CD1c-positive myeloid dendritic cell (primary cell): ENCODE results near the gene TP63.
"Not testable (repeated sequence)": the region's sequence is repeated elsewhere in the genome, so short reads cannot be mapped to it uniquely, and the experiment has no call there.

Source experiments
- DNase-seq: peaks from one replicate; pipeline ENCODE4 v3.0.0-alpha.2; 2016; ENCODE audit errors: extremely low spot score

Gene TP63

DNA sequence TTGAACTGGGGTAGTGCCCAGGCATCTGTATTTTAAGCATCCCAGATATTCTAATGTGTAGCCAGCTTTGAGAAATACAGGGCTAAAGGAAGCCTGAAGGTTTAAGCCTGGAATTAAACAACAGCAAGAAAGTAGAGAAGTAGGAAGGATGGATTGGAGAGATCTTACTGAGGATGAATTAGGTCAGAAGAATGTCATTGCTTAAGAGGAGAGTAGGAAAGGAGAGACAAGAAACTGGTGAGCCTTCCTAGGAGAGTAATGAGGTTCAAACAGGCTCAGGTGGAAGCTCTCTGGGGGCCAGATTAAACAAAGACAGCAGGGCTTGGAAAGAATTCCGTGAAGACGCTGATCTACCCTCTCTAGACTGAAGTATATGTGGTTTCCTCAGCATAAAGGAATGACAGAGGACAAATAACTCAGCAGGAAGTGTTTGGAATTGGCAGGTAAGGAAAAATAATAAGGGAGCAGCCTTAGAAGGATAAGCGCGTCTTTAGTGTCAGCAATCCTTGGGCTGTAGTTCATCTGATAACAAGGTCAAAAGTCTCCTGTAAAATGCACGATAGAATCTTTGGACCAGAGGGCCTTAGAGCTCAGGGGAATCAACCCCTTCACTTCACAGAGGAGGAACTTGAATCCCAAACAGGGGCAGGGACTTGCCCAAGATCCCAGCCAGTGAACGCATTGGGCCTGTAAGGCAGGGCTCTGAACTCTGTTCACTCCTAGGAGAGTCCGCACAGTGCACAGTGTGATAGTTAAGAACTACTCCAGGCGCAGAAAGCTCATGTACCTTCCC lies 90.9 kb downstream of the TP63 start:
- DNase-seq = no peak

DNA sequence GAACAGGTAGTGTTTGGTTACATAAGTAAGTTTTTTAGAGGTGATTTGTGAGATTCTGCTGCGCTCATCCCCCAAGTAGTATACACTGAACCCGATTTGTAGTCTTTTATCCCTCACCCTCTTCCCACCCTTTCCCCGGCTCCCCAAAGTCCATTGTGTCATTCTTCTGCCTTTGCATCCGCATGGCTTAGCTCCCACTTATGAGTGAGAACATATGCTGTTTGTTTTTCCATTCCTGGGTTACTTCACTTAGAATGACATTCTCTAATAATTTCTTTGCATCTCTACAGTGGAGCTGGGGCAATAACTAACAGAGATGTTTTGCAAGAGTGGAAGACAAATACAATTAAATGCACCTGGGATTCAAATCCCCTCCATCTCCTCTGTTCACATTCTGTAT lies 93.2 kb downstream of the TP63 start:
- DNase-seq = no peak

DNA sequence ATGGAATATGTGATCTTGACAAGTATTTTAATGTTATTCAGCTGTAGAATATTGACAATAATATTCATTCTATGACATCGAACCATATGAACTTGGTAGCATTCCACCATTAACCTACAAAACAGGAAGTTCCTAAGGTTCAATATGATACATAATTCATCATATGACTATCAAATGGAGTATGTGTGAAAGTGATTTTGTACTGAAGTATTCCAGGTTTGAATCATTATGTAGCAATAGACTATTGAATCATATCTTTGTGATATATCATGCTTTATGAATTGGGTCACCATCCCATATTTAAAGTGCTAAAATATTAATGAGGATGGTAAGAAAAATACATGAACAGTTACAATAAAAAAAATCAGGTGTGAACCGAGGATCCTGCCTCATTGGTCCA lies 95.1 kb downstream of the TP63 start:
- DNase-seq = no peak

DNA sequence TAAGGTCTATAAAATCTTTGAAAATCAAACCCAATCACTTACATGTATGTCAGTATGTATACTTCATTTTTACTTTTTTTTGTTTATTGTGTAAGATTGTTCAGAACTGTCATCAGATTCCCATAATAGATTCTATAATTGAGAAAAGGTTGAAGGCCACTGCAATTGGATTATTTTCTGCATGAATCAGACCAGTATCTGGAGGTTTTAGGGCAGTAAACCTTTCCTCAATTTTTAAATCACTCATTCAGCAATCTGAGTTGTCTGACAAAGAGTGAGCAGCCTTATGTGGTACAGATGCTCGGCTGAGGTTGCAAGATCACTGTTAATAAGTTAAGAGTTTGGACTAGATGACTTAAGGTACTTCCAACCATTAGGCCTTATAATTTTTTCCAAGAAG lies 96.0 kb downstream of the TP63 start:
- no peak for DNase-seq

DNA sequence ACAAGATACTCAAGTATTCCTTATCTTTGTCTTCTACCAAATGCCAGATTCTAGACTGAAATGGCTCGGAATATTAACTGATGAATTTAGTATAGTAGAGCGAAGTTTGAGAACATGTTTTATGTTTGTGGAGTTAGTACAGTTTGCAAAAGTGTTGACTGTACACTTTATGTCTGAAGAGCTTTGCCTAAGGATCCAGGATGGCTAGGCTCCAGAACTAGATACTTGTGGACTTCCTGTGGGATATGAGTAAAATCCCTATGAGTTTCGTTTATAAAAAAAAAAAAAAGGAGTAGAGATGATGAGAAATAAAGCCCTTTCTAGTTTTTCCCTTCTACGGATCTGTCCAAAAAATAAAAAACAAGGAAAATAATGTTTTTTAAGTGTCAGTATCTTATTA lies 96.7 kb downstream of the TP63 start:
- no peak for DNase-seq

DNA sequence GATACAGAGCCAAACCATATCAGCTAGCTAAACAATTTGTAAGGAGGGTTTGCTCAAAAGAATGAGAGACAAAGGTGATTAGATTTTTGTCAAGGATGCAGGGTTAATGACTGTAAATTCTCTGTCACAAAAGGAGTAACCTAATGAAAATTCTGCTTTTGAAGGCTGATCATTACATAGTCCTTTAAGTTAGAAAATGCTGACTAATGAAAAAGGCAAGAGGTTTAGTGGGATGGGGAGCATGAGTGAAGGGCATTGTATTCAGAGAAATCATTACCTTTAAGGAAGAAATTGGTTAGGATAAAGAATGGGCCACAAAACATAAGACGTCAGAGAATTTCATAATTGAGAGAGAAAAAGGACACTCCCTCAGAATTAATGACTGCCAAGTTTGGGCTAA lies 97.7 kb downstream of the TP63 start:
- no peak for DNase-seq

DNA sequence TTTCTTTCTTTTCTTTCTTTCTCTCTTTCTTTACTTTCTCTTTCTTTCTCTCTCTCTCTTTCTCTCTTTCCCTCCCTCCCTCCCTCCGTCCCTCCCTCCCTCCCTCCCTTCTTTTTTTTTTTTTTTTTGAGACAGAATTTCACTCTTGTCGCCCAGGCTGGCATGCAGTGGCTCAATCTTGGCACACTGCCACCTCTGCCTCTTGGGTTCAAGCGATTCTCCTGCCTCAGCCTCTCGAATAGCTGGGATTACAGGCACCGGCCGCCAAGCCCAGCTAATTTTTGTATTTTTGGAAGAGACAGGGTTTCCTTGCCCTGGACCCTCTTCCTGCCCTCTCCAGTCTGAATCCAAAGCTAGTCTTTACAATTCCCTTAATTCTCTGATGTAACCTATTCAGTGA lies 102.9 kb downstream of the TP63 start:
- DNase-seq = no peak

DNA sequence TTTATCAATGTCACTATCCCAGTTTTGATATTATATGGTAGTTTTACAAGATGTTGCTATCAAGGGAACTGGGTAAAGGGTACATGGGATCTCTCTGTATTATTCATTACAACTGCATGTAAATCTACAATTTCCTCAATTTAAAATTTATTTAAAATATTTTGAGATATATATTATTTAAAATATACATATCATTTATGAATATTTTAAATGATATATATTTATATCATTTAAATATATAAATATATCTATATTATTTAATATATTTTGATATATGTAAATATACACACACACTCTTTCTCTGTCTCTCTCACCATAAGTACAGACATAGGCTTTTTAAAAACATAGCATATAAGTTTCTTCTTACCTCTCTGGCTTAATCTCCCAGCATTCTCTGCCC lies 104.7 kb downstream of the TP63 start:
- no peak for DNase-seq

DNA sequence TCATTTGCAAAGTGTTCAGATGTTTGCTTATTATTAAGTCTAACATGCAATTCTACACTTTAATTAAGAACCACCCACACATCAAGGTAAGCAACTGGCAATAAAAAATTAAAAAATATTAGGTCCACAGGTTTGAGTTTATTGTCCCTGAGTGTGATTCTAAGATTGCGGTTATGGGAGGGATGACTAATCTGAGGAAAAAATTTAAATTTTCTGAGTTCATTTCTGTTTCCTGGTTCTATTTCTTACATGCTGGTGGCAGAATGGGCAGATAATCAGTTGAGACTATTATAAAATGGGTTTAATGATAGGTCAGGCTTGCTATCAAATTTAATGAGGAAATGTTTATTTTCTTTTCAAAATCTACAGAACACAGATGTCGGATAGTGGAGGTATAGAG lies 105.9 kb downstream of the TP63 start:
- DNase-seq = no peak

DNA sequence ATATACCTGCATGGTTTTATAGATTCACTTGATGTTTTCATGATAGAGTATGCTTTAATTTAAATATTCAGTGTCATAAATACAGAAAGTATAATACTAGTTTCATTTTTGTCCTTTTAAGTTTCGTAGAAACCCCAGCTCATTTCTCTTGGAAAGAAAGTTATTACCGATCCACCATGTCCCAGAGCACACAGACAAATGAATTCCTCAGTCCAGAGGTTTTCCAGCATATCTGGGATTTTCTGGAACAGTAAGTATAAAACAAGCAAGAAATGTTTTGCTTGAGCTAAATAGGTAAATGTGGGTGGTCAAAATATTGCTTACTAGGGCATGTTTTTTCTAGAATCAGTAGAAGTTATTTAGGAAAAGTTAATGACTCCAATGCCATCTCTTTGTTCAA lies 106.4 kb downstream of the TP63 start:
- no peak for DNase-seq

DNA sequence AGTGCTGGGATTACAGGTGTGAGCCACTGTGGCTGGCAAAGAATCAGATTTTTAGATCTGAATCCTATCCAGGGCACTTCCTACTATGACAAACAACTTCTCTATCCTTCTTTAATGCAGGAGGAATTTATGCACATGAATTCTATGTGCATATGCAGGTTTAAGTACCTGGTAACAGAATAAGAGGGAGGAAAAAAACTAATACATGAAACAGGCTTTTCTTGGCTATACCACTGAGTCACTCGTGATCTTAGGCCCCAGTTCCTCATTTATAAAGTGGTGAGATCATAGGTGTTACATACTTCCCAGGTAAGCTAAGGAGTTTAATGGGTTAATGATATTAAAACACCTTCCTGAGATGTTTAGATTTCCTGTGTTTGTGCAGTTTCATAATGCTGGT lies 108.2 kb downstream of the TP63 start:
- DNase-seq = no peak

DNA sequence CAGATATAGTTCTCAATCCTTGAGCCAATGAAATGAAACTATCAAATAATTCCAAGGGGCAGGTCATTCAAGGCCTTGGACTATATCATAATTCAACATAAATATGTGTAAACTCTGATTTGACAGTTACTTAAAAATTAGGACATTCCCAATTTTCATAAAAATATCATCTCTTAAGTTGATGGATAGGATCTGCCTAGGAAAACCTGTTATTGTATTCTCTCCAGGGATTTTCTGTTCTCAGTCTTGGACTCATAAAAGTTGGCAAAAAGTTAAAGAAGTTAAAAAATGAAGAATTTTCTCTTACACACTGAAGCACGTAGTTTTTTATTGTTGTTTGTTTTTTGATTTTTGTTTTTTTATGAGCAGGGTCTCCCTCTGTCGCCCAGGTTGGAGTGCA lies 109.0 kb downstream of the TP63 start:
- no peak for DNase-seq

DNA sequence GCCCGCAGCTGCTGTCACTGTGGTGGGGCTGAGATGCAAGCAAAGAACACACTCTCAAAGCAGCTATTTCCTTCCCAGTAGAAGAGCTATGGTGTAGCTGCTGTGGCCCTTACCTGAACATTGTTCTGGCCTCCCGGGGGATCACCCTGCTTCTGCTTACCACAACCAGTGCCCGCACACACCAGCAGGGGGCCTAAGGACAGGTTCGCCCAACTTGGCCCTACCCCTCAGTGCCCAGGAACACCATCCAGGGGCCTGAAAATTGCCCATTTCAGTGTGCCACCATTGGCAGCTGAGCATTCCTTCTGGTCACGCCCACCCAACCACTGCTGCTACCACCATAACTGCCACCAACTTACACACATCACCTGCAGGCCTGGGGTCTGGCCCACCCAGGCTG lies 113.0 kb downstream of the TP63 start:
- no peak for DNase-seq

DNA sequence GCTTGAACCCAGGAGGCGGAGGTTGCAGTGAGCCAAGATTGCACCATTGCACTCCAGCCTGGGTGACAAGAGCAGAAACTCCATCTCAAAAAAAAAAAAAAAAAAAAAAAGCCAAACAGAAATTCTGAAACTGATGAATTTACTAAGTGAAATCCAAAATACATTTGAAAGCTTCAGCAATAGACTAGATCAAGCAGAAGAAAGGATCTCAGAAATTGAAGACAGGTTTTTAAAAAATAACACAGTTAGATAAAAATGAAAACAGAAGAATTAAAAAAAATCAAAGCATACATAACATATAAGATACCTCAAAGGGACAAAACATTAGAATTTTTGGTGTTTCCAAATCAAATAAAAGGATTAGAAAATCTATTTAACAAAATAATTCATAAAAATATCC lies 114.4 kb downstream of the TP63 start:
- DNase-seq = no peak

DNA sequence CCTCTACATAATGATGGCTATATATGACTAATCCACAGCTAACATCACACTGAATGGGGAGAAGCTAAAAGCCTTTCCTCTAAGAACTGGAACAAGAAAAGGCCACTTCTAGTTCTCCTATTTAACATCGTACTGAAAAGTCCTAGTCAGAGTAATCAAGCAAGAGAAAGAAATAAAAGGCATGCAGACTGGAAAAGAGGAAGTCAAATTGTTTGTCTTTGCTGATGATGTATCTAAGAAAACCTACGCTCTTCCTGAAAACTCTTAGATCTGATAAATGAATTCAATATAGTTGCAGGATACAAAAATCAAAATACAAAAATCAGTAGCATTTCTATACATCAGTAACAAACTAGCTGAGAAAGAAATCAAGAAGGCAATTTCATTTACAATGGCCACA lies 116.9 kb downstream of the TP63 start:
- no peak for DNase-seq

DNA sequence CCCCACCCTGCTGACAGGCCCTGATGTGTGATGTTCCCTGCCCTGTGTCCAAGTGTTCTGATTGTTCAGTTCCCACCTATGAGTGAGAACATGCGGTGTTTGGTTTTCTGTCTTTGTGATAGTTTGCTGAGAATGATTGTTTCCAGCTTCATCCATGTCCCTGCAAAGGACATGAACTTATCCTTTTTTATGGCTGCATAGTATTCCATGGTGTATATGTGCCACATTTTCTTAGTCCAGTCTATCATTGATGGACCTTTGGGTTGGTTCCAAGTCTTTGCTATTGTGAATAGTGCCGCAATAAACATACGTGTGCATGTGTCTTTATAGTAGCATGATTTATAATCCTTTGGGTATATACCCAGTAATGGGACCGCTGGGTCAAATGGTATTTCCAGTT lies 119.8 kb downstream of the TP63 start:
- not testable (repeated sequence) for DNase-seq

DNA sequence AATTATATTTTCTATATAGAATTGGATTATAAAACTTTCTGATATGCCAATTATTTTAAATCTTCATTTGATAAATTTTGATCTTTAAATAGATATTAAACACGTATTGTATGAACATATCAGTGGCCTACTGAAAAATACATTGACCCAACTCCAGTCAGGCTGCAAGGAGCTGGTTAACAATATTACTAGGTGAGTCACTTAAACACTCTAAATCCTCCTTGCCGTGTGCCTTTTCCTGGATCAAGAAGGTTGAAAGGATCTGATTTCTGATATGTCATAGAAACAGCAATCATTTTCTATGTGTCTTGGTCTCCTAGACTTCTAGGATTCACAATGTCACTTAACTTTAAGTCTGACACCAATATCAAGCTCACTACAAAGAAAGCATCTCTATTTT lies 123.2 kb downstream of the TP63 start:
- DNase-seq = no peak

DNA sequence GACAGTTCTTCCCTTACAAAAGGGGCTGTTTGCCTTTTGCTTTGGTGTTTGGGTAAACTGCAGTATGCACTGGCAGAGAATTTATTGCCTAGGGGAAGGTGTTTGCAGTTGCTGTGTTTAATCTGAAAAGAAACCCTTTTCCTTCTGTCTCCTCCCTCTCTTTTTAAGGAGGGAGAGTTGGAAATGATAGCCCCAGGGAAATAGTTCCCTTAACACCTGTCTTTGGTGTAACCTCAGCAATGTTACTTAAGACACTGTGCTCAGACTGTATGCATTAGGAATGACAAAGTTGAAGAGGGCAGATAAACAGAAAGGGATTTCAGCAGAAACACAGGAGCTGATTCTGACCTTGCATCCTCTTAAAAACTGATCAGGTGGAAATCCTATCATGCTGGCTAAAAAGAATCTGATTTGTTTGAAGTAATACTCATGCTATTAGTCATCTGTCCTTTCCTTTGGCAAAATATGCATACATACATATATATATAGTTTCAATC lies 125.4 kb downstream of the TP63 start:
- DNase-seq = no peak

DNA sequence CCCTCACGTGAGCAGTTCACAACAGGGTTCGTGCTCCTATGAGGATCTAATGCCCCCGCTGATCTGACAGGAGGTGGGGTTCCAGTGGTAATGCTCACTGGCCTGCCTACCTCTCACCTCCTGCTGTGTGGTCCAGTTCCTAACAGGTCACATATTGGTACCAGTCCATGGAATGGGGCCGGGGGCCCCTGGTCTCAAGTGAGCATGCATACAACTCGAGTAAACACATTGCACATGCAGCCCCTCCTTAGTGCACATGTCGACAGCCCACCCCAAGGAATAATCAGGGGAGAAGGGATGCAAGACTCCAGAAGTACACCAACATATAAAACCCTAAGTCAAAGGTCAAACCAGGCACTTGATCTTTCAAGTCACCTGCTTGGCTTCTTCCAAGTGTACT lies 127.0 kb downstream of the TP63 start:
- no peak for DNase-seq

DNA sequence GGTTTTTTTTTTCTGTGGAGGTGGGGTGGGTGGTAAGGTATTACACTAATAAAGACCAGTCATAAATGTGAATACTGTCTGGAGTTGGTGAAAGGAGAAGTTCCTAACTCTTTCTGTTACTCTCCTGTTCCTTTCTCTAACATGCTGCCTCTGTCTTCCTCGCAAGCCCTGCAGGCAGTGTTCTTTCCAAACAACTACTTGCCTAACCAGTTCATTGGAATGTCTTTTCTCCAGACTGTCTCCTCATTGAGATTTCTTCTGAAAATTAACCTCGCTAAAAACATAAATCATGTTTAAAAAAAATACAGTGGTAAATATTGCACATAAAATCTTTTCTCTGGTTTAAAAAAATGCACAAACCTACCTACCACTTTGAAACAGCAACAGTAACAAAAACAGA lies 135.2 kb downstream of the TP63 start:
- no peak for DNase-seq

DNA sequence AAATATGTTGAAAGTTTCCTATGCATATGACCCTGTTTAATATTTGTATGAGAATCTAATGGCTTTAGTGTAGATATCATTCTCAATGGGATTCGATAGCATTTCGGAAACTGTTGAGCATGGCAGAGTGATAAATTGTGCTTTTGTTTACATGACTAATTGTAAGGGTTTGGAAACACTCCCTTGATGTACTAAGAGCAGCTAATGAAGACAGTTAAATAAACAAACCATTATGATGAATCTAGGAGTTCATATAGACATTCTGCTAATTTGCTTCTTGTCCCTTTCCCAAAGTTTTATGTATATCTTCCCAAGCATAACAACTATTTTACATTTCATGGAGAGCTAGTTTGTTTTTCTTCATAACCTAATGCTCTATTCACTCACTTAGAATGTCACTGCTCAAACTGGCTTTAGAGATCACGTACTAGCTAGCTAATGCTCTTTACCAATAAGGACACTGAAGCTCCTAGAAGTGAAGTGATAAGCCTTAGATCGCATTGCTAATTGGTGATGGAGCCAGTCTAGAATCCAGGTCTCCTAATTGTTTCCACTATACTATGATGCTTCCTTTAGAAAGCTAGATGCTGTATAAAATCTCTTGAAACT lies 140.8 kb downstream of the TP63 start:
- no peak for DNase-seq

DNA sequence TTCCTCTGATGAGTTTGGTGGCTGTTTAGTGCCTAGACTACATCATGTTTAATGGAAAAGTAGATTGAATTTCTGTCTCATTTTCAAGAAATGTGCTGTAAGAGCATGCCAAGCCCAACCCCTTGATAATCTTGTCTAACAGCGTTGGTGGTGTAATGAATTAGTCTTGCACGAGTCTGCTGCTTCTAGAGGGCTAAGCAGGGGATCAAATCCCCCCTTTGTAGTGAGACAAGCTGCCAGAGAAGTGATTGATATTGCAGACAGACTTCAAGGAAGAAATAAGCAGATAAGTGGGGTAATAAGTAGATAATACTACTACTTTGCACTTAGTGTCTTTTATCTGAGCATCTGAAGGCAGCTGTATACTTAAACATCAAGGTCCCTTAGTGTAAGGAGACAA lies 141.4 kb downstream of the TP63 start:
- no peak for DNase-seq

DNA sequence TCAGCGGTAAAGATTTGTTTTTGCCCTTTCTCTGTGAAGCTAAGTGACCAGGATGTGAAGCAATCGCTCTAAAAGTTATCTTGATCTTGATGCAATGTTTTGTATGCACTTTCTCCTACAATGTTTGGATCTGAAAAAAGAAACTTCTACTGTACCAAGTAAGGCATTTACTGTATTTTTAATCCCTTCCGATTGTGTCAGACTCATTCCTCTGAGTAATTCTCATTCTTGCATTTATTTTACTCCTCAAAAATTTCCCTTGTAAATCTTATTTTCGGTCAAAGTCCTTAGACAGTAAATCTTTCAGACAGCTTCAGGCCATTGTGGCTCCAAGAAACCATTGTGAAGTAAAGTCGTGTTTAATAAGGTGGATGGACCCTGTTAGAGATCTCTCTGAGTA lies 141.9 kb downstream of the TP63 start:
- no peak for DNase-seq
